Stimulated activated CD4-positive, alpha-beta T cell treated with anti-CD3 and anti-CD28 coated beads, Interleukin-2, amount 100 ng/mL, for 4 hours (primary cell): ENCODE data around the gene C2orf66.

ENCODE experiments used
- DNase-seq: peaks from one replicate; pipeline ENCODE4 v3.0.0-alpha.2; 2020; ENCODE audit warnings: low read depth

The C2orf66 gene

DNA sequence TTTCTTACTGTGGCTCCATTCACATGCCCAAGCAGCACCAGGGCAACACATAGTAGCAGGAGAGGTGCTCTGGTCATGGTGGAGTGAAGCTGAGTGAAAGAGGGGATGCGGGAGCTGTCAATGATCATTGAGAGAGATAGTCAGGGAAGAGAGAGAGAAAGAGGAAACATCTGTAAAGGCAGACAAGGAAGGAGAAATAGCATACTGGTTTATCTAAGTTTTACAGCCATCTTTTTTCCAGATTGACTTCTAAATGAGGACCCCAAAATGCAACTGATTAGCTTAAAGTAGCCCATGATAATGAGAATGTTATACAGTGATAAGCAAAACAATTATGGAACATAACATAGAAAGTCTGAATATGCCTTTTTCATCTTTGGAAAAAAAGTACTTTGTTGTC is at the start of gene C2orf66:
TSS of gene C2orf66 (minus strand) at position 96 of the 400 bp plus-strand sequence. CDS start at position 77, 19 bp downstream.
- no peak for DNase-seq

DNA sequence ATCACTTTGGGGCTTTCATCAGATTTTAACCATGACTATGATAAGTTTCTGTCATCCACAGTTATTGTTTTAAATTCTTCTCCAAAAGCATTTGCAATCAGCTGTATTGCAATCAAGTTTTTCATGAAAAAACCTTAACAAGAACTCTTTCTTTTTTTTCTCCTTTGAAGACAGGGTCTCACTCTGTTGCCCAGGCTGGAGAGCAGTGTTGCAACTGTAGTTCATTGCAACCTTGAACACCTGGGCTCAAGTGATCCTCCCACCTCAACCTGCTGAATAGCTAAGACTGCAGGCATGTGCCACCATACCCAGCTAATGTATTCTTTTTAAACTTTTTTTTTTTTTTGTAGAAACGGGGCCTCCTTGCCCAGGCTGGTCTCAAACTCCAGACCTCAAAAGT is 45.5 kb upstream of the C2orf66 start:
- no peak for DNase-seq

DNA sequence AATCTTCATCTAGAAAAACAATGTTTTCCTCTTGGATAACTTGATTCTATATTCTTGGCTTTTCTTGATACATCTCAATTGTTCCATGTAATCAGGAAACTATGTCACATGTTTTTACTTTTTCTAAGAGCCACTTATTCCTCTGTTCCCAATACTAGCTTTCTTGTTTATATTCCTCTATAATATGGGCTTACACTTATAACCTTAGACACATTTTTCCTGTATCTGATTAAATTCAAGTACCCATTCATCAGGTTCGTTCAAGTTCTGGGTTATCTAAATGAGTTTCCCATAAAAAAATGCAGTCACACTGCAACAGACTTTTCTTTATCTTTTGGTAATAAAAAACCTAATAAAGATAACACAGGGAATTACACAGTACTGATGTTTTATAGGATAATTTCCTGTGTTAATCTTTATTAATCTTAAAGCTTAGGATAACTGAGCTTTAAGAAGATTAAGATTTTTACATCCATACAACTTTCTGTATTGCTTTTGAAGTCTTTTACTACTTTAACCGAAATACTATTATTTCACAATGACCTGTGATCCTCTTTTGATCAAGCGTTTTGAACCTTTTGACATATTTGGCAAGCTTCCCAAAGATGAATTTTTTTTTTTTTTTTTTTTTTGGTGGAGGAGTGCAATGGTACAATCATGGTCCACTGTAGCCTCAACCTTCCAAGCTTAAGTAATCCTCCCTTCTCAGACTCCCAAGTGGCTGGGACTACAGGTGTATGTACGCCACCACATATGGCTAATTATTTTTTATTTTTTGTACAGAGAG is 44.3 kb upstream of the C2orf66 start:
- no peak for DNase-seq

DNA sequence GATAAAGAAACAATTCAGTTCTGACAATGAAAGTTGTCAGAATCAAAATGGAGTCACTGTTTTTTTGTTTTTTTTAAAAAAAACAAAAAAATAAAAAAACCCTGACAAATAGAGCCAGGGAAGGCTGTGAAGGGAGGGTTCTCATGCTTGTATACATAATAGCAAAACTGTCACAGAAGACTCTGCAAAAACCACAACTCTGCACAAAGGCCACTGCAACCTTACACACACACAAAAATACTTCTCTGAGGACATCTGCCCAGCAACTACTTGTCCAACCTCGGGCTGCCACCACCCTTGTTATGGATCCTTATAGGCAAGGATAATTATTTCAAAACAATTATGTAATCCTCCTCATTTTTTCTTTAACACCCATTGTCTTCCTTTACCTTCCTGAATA is 41.9 kb upstream of the C2orf66 start:
- DNase-seq: no peak

DNA sequence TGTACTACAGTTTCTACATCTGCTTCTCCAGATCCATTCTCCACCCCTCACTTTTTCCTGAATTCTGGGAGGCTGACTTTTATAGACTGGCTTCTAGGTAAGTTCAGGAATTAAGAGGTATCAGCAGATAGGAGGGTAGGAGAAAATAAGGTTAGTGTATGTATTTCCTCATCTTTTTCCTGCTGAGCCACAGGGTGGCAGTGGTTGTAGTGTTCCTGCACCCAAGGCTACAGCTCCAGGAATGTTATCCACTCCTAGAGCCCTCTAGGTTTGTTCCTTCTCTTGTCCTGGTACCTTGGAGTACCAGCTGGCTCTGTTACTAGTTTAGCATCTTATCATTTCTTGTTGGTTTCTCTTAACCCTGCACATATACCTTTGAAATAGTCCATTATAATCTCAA is 40.7 kb upstream of the C2orf66 start:
- no peak for DNase-seq

DNA sequence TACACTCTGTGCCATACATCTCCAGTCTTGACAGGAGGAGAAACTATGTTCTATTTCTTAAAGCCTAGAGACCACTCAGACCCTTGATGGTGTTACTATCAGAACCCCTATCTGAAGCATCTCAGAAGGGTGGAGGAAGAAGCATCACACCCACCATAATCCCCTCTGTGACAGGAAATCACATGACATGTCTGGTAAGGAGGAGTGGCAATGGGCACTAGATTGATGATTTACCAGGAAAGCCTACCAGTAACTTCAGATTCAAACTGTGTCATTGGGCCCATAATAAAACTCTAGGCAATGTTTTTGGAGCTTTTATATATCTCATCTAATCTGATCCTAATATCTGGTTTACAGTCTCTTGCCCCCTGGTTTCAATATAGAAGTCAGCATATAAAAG is 37.1 kb upstream of the C2orf66 start:
- DNase-seq: no peak

DNA sequence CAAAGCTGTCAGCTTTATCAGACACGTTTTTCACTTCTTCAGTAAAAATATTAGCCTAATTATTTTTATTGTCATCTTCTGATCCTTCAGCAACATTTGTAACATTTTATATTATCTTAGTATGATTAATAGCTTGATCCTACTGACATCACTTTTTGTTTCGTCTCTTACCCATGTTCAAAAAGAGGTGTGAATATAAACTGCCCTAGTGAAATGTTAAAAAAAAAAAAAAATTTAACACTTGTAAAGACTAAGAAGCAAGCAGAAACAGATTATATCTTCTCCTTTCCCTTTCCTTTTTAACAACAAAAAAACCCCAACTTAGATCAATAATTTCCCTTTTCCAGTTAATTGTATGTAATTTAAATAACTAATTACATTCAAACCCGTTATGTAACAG is 36.2 kb upstream of the C2orf66 start:
- DNase-seq: no peak

DNA sequence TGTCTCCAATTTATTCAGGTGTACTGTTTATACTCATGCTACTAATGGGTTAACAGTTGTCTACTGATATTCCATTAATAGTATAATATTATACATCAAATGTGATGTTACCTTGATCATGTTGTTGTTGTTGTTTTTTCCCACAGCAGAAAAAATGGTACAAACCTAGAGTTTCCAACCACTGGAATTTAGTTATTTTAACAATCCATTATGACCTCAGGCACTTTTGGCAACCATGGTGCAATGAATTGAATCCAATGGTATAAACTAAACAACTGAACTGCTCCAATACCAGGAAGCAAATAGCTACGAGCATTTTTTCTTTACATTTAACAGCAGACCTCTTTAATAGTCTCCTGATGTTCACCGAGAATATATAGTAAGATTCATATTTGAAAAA is 31.0 kb upstream of the C2orf66 start:
- no peak for DNase-seq

DNA sequence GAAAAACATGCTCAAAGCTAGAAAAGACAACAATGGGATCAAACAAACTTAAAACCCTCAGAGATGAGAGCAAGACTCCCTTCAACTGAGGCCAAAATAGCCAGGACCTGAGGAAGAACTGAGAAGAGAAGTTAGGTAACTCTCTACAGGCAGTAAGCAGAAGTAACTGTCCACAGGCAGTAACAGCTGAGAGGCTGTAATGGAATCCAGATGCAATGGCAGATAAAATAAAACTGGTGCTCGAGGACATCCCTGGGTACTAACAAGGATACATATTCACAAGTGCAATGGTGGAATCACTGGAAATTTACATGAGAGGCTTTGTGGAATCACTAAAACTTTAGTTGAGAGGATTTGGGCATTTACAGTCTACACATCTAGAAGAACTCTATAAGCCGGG is 30.4 kb upstream of the C2orf66 start:
- DNase-seq: no peak

DNA sequence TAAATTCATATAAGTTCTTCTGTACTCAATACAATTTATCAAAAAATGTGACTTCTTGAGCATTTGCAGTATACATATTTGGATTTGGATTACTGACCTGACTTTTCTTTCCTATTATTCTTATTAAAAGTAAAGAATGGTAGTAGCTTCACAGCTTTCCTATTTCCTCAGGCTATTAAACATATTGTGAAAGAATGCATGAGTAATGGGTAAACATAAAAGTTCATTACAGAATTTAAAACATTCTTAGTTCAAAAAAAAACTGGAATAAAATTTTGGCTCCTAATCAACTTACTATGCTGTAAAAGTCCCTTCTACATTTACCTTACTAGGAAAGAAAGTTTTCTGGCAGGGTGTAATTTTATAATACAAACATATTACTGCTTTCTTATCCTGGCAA is 27.3 kb upstream of the C2orf66 start:
- no peak for DNase-seq

DNA sequence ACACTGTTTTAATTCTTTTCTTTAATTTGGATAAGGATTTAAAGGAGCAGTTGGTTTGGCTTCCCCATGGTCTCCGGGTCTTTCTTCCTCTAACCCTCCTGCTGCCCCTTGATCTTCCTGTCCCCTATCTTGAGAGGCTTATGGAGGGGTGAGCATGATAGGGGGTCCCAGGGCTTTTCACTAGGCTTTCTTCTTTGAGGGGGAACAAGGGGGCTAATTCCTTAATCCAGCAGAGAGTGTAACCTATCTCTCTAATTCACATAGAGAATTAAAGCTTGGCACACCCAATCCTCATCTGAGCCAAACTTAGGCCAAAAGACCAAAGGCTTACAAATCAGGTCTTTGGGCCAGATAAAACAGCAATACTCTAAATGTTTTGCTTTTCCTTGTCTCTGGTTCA is 21.5 kb upstream of the C2orf66 start:
- DNase-seq: no peak

DNA sequence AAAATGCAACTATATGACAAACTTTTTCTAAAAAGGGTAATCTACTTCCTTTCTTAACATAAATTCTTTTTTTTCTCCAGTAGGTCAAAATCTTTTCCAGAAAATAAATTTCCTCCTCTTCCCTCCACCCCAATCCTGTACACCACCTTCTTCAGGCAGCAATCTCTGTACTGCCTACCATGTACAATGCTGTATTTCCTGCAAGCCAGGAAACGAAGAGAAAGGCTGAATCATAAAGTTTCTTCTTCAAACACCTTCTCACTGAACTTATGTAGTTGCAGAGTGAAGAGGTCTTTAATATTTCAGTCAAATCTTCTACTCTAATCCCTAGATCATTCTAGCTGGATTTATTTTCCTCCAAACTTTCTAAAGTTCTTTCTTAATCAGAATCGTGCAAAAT is 18.2 kb upstream of the C2orf66 start:
- no peak for DNase-seq

DNA sequence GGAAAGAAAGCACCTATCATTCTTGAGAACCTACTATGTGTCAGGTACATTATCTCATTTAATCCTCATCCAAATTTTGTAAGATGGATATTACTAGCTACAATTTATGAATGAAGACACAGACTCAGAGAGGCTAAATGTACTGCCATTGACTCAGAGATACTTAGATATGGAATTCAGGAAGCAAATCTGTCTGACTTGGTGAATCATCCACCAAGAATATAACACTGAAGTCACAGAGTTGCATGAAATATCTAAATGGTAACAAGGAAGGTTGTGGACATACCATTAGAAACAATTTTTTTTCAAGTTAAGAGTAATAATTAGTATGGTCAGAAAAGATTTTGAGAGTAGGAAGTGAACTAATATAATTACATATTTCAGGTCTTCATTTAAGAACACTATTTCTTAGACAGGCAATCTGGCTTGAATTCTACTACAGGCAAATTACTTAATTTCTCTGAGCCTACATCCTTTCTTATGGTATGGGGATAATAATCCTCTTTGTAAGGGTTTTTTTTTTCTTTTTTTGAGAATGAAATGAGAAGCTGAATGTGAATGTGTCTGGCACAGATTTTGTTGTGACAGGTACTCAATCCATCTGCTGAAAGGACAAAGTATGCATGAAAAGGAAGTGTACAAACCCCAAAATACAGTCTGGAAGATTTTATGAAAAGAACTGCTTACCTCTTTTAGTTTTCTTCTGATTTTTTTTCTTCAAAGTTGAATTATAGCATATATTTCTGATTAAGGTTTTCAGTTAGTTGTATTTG is 14.8 kb upstream of the C2orf66 start:
- no peak for DNase-seq

DNA sequence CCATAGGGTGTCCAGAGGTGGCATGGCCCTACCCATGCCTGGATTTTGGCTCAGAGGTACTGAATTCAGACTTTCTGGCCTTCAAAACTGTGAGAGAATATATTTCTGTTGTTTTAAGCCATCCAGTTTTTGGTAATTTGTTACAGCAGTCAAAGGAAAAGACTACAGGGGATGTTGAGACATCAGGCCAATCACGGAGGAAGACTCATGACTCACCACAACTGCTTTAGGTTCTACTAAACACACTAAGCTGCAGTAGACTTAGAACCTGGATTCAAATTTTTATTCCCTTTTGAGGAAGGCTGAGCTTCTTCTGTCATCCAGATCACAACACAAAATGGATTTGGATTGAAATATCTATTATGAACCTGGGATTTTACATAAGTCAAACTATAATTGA is 12.0 kb upstream of the C2orf66 start:
- DNase-seq: no peak

DNA sequence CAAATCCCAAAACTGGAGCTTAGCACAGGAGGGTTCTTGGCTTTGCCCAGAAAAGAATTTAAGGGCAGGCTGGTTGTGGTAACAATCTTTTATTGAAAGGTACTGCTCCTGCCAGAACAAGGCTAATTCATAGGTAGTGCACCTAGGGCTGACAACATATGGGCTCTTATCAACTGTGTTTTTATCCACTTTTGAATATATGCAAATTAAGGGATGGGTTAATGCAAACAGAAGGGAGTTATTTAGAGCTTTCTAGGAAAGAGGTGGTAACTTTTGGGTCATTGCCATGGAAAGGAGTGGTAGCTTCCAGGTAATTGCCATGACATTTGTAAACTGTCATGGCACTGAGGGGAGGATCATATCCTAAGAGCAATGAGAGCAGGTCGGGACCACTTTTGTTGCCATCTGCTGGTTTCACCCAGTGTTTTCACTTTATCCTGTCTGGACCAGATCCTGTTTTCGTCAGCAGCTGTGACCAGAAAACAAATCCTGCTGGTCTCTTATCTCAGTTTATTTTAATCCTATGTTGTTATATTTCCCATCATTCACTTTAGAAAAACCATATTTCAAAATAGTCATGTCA is 981 bp downstream of the C2orf66 start:
- no peak for DNase-seq

DNA sequence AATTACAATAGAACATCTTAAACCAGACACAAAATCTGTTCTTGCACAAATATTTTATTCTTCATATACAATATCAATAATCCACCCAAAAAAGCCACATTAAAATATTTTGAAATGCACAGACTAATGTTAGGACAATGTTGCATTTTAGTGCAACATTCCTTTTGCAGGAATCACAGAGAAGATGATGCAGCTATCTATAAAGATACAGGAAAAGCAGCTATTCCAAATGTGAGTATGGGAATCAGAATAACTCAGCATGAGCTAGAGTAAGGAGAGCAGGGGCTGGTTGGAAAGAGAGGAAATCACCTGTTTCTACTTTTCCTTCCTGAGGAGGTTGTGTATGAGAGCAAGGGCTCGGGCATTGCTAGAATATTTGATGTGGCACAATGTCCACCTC is 4.8 kb downstream of the C2orf66 start:
- DNase-seq: no peak

DNA sequence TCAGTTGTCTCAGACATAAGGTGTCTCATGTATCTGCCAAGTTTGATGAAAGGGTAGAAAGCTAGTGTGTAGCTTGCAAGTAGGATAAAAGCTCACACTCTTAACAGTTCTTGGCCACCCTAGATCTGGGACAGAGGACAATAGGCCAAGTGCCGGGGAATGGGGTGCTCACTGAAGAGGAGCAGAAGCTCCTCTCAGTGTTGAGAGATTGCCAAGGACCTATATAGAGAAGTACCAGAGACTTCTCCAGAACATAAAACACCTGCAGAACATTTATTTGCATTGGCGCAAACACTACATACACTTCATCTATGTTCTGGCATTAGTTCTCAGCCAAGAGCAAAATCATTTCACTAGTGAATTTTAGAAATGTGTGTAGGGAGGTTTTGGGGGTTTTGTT is 6.8 kb downstream of the C2orf66 start:
- no peak for DNase-seq

DNA sequence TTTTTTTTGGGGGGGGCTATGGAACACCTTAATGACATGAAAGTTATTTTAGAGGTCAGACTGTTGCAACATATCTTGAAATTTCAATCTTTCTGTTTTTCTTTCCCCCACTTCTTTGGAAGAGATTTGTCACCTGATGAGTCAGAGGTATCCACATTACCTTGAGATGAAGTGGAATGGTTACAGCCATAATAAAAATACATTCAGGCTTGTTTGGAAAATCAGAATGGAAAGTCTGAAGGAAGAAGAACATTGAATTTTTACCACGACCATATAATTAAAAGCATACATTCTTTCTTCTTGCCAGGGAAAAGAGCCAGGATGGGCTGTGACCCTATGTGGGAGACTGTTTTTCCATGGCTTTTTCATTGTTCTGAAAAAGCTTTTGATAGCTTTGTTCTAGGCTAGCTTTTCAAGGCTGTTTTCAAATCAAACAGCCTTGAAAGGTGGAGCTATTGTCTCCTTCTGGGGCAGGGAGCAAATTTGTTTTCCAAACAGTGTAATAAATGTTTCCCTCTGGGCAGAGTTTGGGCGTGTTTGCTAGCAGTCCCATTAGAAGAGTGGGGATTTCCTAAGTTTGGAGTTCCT is 7.4 kb downstream of the C2orf66 start:
- DNase-seq: no peak

DNA sequence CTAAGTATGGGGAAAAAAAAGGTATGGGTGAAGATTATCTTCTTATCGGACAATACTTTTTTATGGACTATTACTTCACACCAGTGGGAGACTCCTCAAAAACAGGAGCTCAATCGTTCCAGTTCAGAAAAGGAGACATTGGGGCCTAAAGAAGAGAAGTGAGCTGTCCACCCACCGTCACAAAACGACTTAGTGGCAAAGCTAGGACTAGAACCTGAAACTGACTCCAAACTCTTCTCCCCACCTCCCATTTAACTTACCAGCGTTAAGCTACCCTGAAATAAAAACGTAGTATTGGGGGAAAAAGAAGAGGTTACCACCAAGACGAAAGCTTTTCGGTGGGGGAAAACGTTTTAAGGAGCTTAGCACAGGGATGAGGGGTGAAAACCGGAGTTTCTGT is 10.2 kb downstream of the C2orf66 start:
- no peak for DNase-seq

DNA sequence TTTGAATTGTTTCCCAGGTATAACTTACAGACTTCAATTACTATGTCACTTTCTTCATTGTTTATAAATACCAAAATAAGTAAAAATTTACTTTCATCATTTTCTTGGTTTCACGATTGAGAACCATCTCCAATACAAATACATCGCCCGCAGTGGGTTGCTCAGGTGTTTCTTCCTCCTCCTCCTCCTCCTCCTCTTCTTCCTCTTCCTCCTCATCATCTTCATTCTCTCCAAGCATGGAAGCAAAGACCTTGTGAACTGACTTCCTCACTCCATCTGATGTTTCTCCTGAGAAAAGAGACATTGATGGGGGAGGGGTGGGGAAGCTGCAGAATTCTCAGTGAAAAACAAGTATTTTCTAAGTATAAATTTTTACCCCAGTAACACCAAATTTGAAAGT is 16.3 kb downstream of the C2orf66 start:
- DNase-seq: no peak

DNA sequence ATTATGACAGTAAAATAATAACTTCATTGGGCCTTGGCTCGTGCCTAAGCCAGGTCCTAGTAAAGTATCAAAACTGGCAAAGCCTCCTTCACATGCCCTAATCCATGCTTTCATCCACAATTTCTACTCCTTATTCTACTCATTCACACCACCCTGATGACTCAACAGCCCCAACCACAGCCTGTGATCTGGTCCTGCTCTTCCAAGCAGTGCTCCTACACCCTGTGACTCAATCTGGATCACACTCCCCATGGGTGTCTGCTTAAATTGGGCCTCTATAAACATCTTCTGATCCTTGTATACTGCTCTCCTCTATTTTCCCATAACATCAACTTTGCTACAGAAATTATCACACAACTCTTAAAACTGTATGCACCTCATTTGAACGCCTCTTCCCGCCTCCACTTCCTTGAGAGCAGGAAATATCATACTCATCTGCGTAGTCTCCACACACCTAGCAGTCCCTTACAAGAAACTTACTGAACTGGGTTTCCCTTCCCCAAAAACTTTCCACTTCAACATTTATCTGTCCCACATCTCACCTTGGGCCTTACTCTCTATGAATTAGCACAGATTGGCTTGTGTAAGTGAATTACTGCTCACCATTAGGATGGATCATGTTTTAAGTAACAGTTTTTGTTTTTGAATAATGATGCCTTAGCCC is 25.6 kb downstream of the C2orf66 start:
- no peak for DNase-seq

DNA sequence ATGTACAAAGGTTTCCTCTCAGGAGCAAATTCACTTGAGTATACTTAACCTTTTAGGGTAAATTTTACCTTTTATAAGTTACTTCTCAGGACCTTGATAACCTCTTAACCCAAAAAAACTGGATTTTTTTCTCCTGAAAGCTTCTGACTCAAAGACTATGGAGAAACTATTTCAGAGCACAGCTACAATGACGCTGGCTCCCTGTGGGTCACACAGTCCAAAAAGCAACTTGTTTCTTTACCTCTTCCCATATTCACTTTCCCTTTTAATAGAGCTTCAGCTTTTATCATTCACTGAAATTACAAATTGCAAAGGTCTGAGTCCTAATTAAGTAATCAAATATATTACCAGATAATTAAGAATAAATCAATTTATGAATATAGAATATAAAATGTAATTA is 42.1 kb downstream of the C2orf66 start:
- no peak for DNase-seq

DNA sequence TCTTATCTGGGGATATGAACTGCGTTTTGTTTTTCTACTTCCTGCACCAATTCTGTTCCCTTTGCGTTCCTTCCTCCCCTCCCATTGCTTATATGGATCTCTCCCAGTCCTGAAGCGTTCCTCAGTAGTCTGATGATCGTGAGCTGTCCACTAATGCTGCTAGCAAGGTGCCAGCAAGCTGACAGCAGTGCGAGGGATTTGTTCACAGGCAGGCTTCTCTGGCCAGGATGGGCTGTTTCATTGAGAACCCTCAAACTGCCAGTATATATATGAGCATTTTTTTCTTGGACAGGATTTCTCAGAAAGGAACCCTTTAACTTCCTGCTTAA is 49.8 kb downstream of the C2orf66 start:
- no peak for DNase-seq
